ENCODE results near the gene NBPF10. TPM values are rescaled to one million over a fixed set of nuclear protein-coding genes. Genes with fewer than 3 reads are reported as not detected.
"Not testable (repeated sequence)": the region's sequence is repeated elsewhere in the genome, so short reads cannot be mapped to it uniquely, and the experiment has no call there.

Gene NBPF10
- 0.20 and 0.37 TPM in 2 replicates for total RNA-seq (2014; rRNA removed; shearing (Covaris generic))

GRCh38 chr1:146144465-146144864 lies at the start of gene NBPF10:
Gene NBPF10, minus strand, starts transcription at chr1:146144804. Its CDS starts 35 bp downstream, at chr1:146144769.
- not testable (repeated sequence) for DNase-seq (ENCODE audit: low spot score)

GRCh38 chr1:146174531-146174930 lies 29.9 kb upstream of the NBPF10 start:
- not testable (repeated sequence) for DNase-seq (ENCODE audit: low spot score)

- not testable (repeated sequence) for DNase-seq (ENCODE audit: low spot score)
Observed at GRCh38 chr1:146167740-146168139, 23.1 kb upstream of the NBPF10 start.

GRCh38 chr1:146167273-146167672 lies 22.7 kb upstream of the NBPF10 start:
- not testable (repeated sequence) for DNase-seq (ENCODE audit: low spot score)

Other genes starting within 250 kb of the NBPF10 start
- gene ITGA10, start 234.8 kb downstream of the NBPF10 start, total RNA-seq (2014; rRNA removed; shearing (Covaris generic)), result 0.08 and 0.10 TPM in 2 replicates
- gene PEX11B, start 226.1 kb downstream of the NBPF10 start, total RNA-seq (2014; rRNA removed; shearing (Covaris generic)), result 10.5 and 11.1 TPM in 2 replicates
- gene RBM8A, start 217.3 kb downstream of the NBPF10 start, total RNA-seq (2014; rRNA removed; shearing (Covaris generic)), result 88.3 and 93.5 TPM in 2 replicates
- 2.5 and 3.0 TPM in 2 replicates for gene LIX1L, start 186.8 kb downstream of the NBPF10 start, total RNA-seq (2014; rRNA removed; shearing (Covaris generic))
- 0.20 and 1.9 TPM in 2 replicates for gene ANKRD34A, start 180.2 kb downstream of the NBPF10 start, total RNA-seq (2014; rRNA removed; shearing (Covaris generic))
- 7.1 and 7.4 TPM in 2 replicates for gene POLR3GL, start 180.1 kb downstream of the NBPF10 start, total RNA-seq (2014; rRNA removed; shearing (Covaris generic))
- gene TXNIP, start 148.2 kb downstream of the NBPF10 start, total RNA-seq (2014; rRNA removed; shearing (Covaris generic)), result 30.1 and 46.6 TPM in 2 replicates
- gene HJV, start 123.1 kb downstream of the NBPF10 start, total RNA-seq (2014; rRNA removed; shearing (Covaris generic)), result not detected in 2 replicates
- 32.7 and 34.7 TPM in 2 replicates for gene NOTCH2NLA, start 84.2 kb upstream of the NBPF10 start, total RNA-seq (2014; rRNA removed; shearing (Covaris generic))

All from HT-29 (cell line).